ENCODE measurements around the gene KEL.
"Not testable (repeated sequence)": the region's sequence is repeated elsewhere in the genome, so short reads cannot be mapped to it uniquely, and the experiment has no call there.

Gene KEL

GRCh38 chr7:142961973-142962926 lies at the start of gene KEL:
KEL (minus strand) TSS chr7:142962363; CDS start chr7:142962206, 157 bp downstream.
- DNase-seq: no peak

- peak; percentile 29 for DNase-seq
These were observed 46.1 kb upstream of the KEL start for GRCh38 chr7:143008007-143008901.

GRCh38 chr7:143005632-143006260 lies 43.6 kb upstream of the KEL start:
- DNase-seq: no peak

GRCh38 chr7:143003393-143004051 lies 41.4 kb upstream of the KEL start:
- no peak for DNase-seq

- no peak for DNase-seq
These were observed 40.7 kb upstream of the KEL start for GRCh38 chr7:143002898-143003297.

- DNase-seq: no peak
These were observed 39.9 kb upstream of the KEL start for GRCh38 chr7:143002106-143002505.

- no peak for DNase-seq
These were observed 38.5 kb upstream of the KEL start for GRCh38 chr7:143000648-143001047.

GRCh38 chr7:142999793-143000192 lies 37.6 kb upstream of the KEL start:
- DNase-seq: no peak

- DNase-seq: no peak
These were observed 36.8 kb upstream of the KEL start for GRCh38 chr7:142998966-142999365.

- no peak for DNase-seq
These were observed 35.4 kb upstream of the KEL start for GRCh38 chr7:142997456-142997989.

GRCh38 chr7:142992427-142992826 lies 30.3 kb upstream of the KEL start:
- DNase-seq: no peak

GRCh38 chr7:142984297-142984696 lies 22.1 kb upstream of the KEL start:
- DNase-seq: no peak

- DNase-seq: no peak
These were observed 21.7 kb upstream of the KEL start for GRCh38 chr7:142983825-142984224.

GRCh38 chr7:142978402-142978801 lies 16.2 kb upstream of the KEL start:
- DNase-seq: not testable (repeated sequence)

GRCh38 chr7:142974626-142975025 lies 12.5 kb upstream of the KEL start:
- DNase-seq: no peak

GRCh38 chr7:142969183-142969582 lies 7.0 kb upstream of the KEL start:
- no peak for DNase-seq

- no peak for DNase-seq
These were observed 6.1 kb upstream of the KEL start for GRCh38 chr7:142968229-142968628.

- no peak for DNase-seq
These were observed 2.5 kb upstream of the KEL start for GRCh38 chr7:142964502-142965246.

GRCh38 chr7:142963993-142964392 lies 1.8 kb upstream of the KEL start:
- no peak for DNase-seq

GRCh38 chr7:142962991-142963390 lies 828 bp upstream of the KEL start:
- no peak for DNase-seq

GRCh38 chr7:142961595-142961972 lies 579 bp downstream of the KEL start:
- no peak for DNase-seq
